ENCODE measurements around the gene SLC2A9. TPM values are rescaled to one million over a fixed set of nuclear protein-coding genes. Genes with fewer than 3 reads are reported as not detected.

The SLC2A9 gene
- total RNA-seq, 1 donor from 2014 or later, result 8.2 TPM

- intact Hi-C loops (cut with micrococcal nuclease), result no loop called here
- no peaks in the 10 kb centered on the region for H3K27me3 ChIP-seq (ENCODE audit: low read depth)
- H3K4me3 ChIP-seq, result no peak overlapping the region
- H3K27ac ChIP-seq (replicated peaks), result peak overlapping the region; percentile 58
- DNase-seq, result no peak
- peaks cover 63% of the 10 kb centered on the region for H3K4me1 ChIP-seq
- no peak for TF ChIP-seq CTCF (IDR thresholded peaks at IDR 0.05; ENCODE audit: borderline replicate concordance)
- H3K9me3 ChIP-seq (replicated peaks), result no peaks in the 10 kb centered on the region
- H3K36me3 ChIP-seq, result no peaks in the 10 kb centered on the region
Observed at GRCh38 chr4:10023806-10024205, 2.5 kb upstream of the SLC2A9 start.

- peak overlapping the region; percentile 98 for H3K27ac ChIP-seq (replicated peaks)
- no peaks in the 10 kb centered on the region for H3K9me3 ChIP-seq (replicated peaks)
- no peak for TF ChIP-seq CTCF (IDR thresholded peaks at IDR 0.05; ENCODE audit: borderline replicate concordance)
- H3K4me1 ChIP-seq, result peaks cover 71% of the 10 kb centered on the region
- H3K36me3 ChIP-seq, result no peaks in the 10 kb centered on the region
- H3K27me3 ChIP-seq (ENCODE audit: low read depth), result no peaks in the 10 kb centered on the region
- intact Hi-C loops (cut with micrococcal nuclease), result no loop called here
- no peak for DNase-seq
- H3K4me3 ChIP-seq, result no peak overlapping the region
Observed at GRCh38 chr4:10023050-10023419, 1.7 kb upstream of the SLC2A9 start.

- TF ChIP-seq CTCF (IDR thresholded peaks at IDR 0.05; ENCODE audit: borderline replicate concordance), result no peak
- Histone ChIP-seq H3K27me3 (ENCODE audit: low read depth) (no peaks in the 10 kb centered on the region), H3K36me3 (no peaks in the 10 kb centered on the region), H3K9me3 (replicated peaks) (no peaks in the 10 kb centered on the region), H3K4me1 (peaks cover 72% of the 10 kb centered on the region), H3K4me3 (no peak overlapping the region), H3K27ac (replicated peaks) (peak overlapping the region; percentile 98)
- intact Hi-C loops (cut with micrococcal nuclease), result no loop called here
- peak; percentile 61 for DNase-seq
Observed at GRCh38 chr4:10022346-10023049, 1.2 kb upstream of the SLC2A9 start.

GRCh38 chr4:10021653-10022023, 341 bp upstream of the SLC2A9 start:
- DNase-seq, result no peak
- H3K9me3 ChIP-seq (replicated peaks), result no peaks in the 10 kb centered on the region
- H3K4me1 ChIP-seq, result peaks cover 70% of the 10 kb centered on the region
- H3K27me3 ChIP-seq (ENCODE audit: low read depth), result no peaks in the 10 kb centered on the region
- no peak for TF ChIP-seq CTCF (IDR thresholded peaks at IDR 0.05; ENCODE audit: borderline replicate concordance)
- peak overlapping the region; percentile 98 for H3K27ac ChIP-seq (replicated peaks)
- no peaks in the 10 kb centered on the region for H3K36me3 ChIP-seq
- H3K4me3 ChIP-seq, result no peak overlapping the region
- intact Hi-C loops (cut with micrococcal nuclease), result no loop called here

GRCh38 chr4:10020106-10020505, 1.2 kb downstream of the SLC2A9 start:
- Histone ChIP-seq H3K4me3 (no peak overlapping the region), H3K27me3 (ENCODE audit: low read depth) (no peaks in the 10 kb centered on the region), H3K9me3 (replicated peaks) (no peaks in the 10 kb centered on the region), H3K36me3 (no peaks in the 10 kb centered on the region), H3K4me1 (peaks cover 70% of the 10 kb centered on the region), H3K27ac (replicated peaks) (peak overlapping the region; percentile 98)
- no peak for DNase-seq
- no peak for TF ChIP-seq CTCF (IDR thresholded peaks at IDR 0.05; ENCODE audit: borderline replicate concordance)
- intact Hi-C loops (cut with micrococcal nuclease), result no loop called here
